HG03135 (cell line): Measurements from ENCODE around the gene CDK11B.
"Not testable (repeated sequence)": the region's sequence is repeated elsewhere in the genome, so short reads cannot be mapped to it uniquely, and the experiment has no call there.

Source experiments
- ATAC-seq: cut with Tn5 transposase; IDR thresholded peaks from one replicate; pipeline ENCODE4 v1.9.1; 2021; ENCODE audit warnings: mild to moderate bottlenecking, moderate library complexity; ENCODE audit not compliant: unreplicated experiment

Gene CDK11B

DNA sequence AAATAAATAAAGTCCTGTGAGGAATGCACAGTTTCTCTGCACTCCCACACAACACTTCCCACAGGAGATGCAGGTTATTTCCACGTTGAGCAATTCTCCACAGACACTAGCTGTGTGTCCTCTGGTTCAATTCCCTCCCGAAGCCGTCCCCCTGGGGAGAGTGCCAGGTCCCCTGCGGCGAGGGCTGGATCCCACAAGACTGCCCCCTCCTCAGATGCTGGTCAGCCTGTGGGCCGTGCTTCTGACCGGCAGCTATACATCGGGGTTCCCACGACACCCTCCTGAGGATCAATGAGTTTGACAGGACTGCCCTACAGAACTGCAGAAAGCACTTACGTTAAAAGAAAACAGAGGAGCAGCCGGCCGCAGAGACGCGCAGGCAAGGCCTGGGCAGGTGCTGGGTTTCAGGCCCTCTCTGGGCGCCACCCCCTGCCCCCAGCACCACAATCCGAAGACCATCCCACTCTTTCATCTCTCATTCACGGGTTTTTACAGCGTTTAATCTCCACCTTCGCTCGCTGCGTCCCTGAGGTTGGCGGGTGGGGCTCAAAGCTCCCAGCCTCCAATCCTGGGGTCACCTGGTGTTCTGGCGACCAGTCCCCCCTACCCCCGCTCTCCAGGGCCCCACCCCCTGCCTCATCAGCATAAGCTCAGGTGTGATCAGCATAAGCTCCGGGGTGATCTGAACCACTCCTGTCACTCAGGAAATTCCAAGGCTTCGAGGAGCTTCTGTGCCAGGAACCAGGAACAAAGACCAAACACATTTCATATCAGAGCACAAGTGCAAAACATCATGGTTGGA is 24.5 kb upstream of the CDK11B start:
- no peak for ATAC-seq

DNA sequence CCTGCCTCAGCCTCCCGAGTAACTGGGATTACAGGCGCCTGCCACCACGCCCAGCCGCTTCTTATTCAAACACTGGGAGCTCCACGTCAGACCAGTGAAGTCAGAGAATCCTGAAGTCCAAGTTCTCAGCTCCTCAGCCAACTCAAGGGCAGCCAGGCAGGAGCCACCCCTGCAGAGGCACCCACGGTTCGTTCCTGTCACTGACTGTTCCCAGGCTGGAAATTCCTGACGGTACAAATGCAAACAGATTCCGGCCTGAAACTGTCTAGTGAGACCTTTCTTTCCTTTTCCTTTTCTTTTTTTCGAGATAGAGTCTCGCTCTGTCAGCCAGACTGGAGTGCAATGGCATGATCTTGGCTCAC is 22.1 kb upstream of the CDK11B start:
- ATAC-seq = no peak

DNA sequence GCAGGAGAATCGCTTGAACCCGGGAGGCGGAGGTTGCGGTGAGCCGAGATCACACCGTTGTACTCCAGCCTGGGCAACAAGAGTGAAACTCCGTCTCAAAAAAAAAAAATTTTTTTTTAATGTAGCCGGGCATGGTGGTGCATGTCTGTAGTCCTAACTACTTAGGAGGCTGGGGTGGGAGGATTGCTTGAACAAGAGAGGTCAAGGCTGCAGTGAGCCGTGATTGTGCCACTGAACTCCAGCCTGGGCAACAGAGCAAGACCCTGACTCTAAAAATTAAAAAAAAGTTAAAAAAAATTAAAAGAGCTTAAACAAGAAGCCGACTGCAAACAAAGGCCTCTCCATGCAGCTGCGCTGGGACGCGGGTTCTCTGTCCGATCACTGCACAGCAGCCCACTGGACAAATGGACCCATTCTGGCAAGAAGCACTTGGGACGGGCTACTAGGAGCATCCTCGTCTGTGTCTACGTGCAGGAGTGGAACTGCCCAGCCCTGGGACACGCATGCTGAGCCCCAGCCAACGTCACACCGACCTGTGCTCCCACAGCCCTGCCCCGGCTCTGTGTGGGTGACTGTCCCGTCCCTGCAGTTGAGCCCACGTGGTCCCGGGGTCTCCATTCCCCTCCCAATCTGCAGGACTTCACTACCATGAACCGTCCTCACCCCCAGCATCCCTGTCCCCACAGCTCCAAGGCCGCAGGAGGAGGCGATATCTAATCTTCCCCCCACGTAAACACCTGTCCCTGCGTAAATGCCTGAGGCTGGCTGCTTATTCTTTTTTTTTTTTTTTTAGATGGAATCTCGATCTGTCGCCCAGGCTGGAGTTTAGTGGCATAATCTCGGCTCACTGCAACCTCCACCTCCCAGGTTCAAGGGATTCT is 21.5 kb upstream of the CDK11B start:
- ATAC-seq = no peak

DNA sequence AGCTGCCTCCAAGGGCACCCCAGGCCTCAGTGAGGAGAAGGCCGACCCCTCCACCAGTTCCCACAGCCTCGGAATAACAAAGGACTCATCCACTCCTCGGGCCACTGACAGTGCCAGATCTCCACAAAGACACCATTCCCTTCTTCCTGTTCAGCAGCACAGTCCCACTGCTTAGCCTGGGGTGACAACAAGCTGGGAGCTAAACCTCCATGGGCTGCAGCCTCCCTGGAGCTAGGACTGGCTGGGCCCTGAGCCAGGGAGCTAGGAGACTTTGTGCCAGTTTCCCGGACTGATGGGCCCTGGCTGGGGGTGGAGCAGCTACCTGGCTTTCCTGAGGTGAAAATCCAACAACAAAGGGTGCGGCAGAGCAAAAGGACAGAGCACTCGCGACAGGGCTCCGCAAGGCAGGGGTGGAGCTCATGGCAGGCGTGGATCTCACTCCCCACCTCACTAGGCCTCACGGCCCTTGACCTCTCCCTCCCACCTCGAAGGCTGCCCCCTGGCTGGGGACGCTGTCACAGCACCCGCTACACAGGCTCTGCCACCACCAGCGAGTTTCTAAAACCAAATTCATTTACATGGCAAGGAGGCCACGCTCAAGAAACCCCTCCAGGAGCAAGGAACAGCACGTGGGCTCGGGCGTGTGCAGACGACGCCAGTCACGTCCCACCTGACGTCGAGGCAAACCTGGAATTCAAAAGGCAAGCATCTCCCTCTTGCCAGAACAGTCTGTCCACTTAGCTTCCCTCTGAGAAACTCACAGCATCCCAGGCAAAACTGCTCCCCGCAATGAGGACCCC is 20.0 kb upstream of the CDK11B start:
- ATAC-seq = no peak

DNA sequence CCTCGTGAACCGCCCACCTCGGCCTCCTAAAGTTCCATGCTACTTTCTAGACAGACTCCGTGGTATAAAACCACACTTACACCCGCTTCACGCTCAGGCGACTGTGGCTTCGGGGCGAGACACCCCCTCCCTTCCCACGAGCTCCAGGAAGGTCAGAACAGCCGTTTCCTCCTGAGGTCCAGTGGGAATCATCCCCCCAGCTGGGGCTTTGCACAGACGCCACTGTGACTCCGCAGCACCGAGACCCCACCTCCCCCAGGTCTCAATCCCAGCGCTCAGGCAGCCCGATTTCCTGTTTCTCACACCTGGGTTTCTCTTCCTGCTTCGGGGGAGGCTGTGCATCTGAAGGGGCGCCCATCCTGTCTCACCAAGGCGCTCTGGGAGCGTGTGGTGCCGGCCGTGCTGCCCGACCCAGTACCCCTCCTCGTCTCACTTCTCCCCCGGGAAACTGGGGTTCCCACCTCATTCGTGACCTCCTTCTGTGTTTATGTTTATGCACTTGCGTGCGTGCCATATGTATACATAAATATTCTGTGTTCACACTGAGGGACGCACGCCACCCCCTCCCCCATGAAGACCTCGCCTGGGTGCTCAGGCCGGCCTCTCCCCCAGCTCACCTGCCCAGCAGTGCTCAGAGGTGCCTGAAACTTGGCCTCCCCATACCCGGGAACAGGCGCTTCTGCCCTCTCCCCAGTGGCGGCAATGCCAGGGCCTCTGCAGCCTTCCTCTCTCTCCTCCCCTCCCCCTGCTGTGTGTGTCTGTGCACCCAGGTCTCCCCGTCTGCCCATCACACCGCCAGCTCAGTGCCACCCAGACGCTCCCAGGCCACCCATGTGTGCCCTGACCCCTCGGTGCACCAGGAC is 19.1 kb upstream of the CDK11B start:
- peak; percentile 68 for ATAC-seq

DNA sequence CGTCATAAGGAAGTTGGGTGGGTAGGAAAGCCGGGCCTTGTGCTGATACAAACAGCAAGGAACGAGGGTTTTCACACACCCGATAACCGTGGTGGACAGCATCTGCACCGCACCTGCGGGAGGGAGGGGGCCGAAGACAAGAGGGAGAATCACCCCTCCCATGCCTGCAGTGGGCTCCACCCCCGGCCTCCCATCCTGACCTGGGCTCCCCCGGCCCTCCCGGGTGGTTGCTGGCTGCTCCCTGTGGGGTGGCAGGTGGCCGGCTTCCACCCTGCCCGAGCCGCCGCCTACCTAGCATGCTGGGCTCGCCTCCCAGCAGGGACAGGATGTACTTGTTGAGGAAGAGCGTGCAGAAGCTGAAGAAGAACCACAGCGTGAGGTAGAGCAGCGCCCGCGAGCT is 17.3 kb upstream of the CDK11B start:
- not testable (repeated sequence) for ATAC-seq

DNA sequence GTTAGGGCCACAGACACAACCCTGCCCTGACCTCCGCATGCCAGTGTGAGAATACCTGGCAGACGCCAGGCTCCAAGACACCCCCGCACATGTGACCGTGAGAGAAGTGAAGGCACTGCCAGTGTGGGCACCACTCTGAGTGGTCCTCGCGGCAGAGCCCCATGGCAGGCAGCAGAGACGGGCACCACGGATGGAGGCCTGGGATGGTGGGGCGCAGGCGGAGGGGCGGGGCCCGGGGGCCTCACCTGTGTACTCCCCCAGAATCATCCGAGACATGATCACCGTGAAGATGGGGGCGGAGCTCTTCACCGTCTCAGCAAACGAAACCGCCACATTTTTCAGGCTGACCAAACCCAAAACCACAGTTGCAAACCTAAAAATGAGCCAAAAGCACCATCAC is 16.4 kb upstream of the CDK11B start:
- ATAC-seq = not testable (repeated sequence)

DNA sequence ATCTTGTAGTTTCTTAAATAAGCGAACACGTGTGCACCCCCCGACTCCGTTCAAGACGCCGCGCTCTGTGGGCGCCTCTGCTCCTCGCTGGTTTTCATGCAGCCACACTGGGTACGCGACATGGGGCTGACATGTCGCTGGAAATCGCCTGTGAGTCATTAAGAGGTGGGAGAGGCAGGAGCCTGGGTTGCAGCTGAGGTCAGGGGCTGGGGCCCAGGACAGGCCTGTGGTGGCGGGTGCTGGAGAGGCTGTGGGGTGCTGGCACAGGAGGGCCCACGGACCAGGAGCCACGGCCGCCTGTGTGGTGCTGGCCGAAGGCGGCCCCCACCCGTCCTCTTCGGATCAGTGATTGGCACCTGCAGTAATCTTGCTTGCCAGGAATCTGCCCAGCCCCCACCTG is 16.0 kb upstream of the CDK11B start:
- ATAC-seq = not testable (repeated sequence)

DNA sequence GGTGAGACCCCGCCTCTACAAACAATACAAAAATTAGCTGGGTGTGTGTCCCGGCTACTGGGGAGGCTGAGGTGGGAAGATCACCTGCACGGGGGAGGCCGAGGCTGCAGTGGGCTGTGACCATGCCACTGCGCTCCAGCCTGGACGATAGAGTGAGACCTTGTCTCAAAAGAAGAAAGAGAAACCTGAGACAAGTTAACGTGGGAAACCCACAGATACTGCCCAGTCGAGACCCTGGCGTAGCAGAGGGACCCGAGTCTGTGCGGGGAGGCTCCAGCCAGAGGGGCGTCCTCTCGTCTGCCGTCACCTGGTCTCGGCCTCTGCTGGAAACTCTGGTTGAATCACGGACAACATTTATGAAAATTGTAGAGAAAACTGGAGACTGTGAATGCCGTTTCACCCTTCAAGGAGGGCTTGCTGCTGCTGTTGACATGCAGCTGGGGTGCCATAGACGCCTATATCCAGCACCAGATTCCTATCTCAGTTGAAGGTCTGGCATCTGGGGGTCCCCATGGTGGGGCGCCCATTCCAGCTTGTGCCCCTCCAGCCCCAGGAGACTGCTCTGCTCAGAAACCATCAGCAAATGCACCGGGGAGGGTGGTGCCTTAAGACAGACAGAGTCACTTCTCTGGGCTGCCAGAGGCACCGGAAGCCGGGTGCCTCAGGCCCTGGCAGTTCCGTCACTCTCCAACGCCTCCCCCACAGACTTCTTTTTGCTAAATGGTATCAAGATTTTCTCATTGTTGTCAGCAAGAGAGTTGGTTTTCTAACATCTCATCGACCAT is 13.6 kb upstream of the CDK11B start:
- ATAC-seq = no peak

DNA sequence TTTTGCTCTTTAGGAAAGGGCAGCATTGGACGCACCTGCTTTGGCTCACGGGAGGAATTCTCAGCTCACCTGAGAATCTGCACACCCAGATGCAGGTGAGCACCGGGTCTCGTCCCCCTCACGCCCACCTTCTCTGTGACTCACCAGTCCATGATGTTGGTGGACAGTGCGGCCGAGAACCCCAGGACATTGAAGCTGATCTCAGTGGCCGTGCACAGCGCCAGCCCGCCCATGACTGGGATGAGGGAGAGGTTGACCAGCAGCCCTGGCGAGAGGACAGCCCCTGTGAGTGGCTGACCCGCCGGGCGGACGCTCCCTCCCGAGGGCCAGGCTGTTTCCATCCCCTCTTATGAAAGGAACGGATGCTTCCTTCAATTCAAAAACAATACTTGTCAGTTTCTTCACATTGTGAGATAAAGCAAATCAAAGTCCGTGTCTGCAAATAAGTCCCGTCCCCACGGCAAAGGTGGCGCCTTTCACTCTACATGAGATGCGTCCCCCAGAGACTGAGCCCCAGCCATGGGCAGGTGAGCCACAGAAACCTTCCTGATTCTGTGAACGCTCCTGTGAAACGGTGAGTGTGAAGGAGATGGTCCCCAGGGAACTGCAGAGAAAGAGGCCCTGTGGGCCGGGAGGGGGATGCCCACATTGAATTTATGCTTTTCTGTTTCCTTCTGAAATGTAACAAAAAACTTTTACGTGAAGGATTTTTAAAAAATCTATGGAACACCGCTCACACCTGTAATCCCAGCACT is 12.7 kb upstream of the CDK11B start:
- ATAC-seq = no peak

DNA sequence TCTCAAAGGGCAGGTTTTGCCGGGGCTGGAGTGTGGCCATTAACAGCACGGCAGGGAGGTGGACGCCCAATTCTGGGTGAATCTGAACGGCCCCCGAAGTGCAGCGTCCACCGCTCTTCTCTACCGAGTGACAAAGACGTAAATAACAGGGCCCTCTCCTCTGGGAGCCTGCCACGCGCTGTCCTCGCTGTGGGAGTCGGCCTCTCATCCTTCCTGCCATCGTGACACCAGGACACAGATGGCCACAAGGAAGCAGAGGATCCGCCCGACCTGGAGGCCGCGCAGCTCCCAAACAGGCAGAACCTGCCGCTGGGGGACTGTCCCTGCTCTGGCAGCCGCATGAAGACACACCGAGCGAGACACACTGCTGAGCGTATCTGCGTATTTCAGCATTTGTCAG is 12.1 kb upstream of the CDK11B start:
- no peak for ATAC-seq

DNA sequence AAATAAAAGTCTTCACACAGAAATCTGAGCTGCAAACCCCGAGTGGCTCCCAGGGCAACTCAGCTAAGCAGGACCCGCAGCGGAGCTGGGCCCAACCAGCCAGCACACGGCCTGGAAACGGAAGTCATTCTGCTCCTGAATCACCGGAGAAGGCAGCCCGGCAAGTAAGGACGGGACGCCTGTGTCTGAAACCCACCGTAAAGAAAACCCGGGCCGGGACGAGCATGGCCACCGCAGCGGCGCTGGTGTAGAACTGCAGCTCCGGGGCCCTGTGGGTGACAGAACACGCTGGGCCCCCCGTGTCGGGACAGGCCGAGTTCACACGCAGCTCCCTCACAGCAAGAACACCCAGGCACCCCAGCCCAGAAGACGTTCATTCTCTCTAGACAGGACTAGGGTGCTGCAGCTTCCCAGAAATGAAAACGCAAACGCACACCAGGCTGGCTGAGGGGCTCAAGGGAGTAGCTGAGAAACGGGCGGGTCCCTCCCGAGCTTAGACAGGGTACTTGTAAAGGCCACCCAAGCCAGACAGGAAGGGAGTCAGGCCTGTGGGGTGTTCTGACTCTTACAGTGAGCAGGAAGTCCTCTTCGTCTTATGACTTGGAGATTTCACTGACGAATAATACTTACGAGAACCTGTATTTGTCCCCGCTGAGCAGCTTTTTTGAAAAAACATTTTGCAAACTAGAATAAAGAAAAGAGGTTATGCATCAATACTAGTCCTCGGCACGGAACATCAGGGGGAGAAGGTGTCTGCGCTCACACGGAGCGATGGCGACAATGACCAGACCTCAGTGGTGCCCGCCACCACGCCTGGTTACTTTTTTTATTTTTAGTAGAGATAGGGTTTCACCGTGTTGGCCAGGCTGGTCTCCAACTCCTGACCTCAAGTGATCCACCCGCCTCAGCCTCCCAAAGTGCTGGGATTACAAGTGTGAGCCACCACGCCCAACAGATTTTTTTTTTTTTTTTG is 10.9 kb upstream of the CDK11B start:
- no peak for ATAC-seq

DNA sequence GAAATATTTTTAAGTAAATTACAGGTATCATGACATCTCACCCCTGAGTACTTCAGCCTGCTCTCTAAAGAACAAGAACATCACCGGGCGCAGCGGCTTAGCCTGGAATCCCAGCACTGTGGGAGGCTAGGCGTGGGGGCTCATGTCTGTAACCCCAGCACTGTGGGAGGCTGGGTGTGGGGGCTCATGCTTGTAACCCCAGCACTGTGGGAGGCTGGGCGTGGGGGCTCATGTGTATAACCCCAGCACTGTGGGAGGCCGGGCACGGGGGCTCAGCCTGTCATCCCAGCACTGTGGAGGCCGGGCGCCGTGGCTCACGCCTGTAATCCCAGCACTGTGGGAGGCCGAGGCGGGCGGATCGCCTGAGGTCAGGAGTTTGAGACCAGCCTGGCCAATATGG is 7.7 kb upstream of the CDK11B start:
- ATAC-seq = no peak

DNA sequence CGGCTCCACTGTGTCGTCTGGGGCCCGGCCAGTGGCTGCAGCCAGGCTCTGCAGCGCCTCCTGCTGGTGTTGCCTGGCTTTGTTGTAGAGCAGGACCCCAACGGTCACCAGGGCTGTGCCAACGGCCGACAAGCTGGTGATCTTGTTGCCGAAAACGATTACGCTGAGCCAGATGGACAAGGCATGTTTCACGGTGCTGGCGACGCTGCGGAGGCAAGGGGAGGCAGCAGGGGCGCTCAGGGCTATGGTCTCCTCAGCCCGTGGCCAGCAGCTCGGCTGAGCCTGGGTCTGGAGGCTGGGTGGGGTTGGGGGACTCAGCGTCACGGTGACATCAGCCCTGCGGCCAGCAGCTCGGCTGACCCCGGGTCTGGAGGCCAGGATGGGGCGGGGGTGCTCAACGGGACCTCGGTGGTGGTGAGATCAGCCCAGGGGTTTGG is 7.0 kb upstream of the CDK11B start:
- ATAC-seq = no peak

DNA sequence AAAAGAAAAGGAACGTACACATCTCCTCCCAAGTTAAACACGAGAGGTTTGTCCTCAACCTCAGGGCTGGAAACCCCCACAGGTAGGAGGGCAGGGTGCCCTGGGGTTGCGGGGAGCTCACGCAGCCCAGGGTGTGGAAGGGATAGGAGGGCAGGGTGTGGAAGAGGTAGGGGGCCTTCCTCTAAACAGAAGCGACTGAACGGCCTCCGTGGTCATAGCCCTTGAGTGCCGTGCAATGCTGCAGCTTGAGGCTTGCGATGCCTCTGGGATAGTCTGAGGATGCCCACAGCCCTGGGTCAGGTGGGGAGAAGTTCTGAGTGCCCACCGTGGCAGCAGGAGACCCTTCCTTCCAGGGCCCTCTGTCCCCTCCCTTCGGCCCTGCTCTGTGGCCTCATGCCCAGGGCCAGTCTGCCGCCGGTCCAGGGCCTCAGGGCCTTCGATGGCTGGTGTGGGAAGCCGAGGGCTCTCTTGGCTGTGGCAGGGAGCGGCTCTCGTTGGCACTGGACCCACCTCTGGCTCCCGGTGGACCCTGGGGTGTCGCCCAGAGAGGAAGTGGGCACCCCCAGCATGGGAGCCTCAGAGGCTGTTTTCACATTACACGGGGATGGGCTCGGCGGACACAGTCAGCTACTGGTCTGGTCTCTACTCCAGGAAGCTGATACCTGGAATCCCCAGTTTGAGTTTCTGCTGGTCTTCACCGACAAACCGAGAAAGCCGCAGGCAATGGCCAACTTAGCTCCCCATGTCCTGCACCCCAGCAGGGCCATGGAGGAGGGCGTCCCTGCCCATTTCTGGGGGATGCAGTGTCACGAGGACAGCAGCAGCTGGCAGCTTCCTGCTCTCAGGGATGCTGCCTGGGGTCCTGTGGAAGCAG is 6.4 kb upstream of the CDK11B start:
- ATAC-seq = no peak

DNA sequence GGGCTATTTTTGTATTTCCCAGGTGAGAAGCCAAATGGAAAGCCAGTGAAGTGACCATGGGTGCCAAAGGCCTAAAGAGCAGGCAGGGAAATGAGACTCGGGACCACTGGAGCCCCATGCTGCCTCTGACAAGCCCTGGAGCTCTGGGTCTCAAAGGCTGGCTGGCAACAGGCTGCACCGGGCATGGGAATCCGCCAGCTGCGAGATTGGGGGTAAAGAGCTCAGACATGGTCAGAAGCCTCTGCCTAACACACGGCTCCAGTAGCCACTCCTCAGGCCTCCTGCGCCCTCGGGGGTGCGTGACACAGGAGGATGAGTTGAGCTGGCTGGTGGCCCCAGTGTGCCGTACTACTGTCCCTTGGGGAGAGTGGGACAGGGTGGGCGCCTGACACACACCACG is 5.5 kb upstream of the CDK11B start:
- ATAC-seq = not testable (repeated sequence)
